ENCODE results near the gene LGALS3. TPM values are rescaled to one million over a fixed set of nuclear protein-coding genes. Genes with fewer than 3 reads are reported as not detected.

The LGALS3 gene
- 10 to 100 TPM; 38.9 to 40.6 TPM for total RNA-seq

DNA sequence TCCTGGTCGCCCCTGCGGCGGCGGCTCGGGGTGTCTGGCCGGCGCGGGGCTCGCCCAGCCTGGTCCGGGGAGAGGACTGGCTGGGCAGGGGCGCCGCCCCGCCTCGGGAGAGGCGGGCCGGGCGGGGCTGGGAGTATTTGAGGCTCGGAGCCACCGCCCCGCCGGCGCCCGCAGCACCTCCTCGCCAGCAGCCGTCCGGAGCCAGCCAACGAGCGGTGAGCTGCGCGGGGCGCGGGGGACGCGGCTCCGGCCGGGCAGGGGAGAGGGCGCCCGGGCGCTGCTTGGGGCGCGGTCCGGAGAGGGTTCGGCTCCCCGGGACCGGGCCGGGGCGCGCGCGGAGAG, at the start of gene LGALS3:
Gene LGALS3, plus strand, starts transcription at position 167 of the 342 bp plus-strand sequence. CDS start 8,122 bp downstream, outside the sequence.

DNA sequence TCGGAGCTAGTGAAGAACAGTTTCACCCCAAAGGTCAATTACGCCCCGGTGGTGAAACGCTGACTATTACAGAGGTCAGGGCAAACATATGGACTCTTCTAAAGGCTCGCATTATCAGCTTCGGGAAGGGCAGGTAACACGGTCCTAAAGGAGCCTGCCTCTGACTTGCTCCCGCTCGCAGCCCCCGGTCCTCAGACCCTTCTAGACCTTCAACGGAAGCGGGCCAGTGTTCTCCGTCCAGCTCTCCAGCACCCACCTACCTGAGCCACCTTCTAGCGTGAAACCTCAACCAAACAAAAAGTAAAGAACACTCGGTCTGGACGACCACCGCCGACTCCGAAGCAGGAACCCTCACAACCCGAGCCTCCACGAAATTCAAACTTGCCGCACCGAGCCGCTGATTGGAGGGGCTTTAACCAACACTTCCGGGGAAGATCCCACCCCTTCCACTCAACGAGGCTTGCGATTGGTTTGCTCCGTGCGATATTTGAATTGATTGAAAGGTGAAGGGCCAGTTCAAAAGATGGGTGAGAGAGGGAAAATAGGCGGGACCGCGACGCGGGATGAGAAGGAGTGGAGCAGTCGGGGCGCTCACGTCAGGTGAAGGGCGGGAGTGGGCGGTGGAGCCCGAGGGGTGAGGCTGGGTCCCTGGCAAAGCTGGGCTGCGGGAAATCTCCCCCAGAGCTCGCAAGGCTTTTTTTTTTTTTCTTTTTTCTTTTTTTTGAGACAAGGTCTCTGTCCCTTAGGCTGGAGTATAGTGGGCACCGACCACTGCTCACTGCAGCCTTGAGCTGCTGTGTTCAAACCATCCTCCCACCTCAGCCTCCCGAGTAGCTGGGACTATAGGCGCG, 62.4 kb downstream of the LGALS3 start, which contains the start of gene DLGAP5:
Gene DLGAP5, minus strand, starts transcription at position 383 of the 851 bp plus-strand sequence. CDS start 2,406 bp downstream, outside the sequence.

Other genes starting within 250 kb of the LGALS3 start
- gene GCH1, start 226.4 kb upstream of the LGALS3 start, total RNA-seq: 10 to 100 TPM; 54.6 TPM
- gene WDHD1, start 102.2 kb upstream of the LGALS3 start, total RNA-seq: 10 to 100 TPM; 25.5 to 26.3 TPM
- gene SOCS4, start 102.0 kb upstream of the LGALS3 start, total RNA-seq: 10 to 100 TPM; 26.9 to 29.7 TPM
- gene MAPK1IP1L, start 77.6 kb upstream of the LGALS3 start, total RNA-seq: 10 to 100 TPM; 96.6 to 99.7 TPM
- gene DLGAP5, start 62.3 kb downstream of the LGALS3 start, total RNA-seq: 10 to 100 TPM; 67.1 to 68.5 TPM
- 10 to 100 TPM; 23.0 to 24.1 TPM for gene FBXO34, start 142.2 kb downstream of the LGALS3 start, total RNA-seq